ENCODE measurements around the gene PADI1.
A peak's percentile ranks its signal among the peaks of the same experiment; 100 is the strongest.

The PADI1 gene

DNA sequence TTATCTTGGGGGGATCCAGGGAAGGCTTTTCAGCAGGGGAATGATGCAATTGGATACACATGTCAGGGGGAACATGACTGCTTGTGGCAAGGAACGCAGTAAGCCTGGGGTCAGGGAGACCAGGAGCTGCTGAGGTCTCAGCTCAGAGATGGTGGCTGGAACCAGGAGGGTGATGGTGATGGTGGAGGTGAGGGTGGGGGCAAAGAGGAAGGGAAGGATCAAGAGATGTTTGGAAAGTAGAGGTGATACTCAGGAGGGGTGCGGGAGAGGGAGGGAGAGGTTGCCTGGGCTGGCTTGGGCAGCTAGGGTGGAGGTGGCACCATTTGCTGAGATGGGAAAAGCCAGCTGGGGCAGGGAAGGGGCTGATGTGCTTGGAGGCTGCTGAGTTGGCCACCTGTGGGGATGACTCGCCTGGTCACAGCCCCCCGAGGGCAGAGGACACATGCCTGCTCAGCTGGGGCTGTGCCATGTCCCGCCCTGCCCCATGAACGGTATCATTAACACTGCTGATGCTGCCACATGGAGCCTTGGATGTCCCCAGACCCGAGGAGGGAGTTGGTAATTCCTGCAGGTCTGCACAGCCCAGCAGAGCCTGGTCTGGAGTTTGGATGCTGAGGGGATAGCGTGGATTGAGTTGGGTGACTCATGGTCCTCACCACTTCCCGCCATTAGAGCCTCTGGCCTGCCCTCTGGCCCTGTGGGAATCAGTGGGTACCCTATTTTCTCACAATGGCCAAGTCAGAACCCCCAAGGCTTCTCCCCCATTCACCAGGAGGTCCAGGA, 6.3 kb upstream of the PADI1 start:
- no peak for DNase-seq

DNA sequence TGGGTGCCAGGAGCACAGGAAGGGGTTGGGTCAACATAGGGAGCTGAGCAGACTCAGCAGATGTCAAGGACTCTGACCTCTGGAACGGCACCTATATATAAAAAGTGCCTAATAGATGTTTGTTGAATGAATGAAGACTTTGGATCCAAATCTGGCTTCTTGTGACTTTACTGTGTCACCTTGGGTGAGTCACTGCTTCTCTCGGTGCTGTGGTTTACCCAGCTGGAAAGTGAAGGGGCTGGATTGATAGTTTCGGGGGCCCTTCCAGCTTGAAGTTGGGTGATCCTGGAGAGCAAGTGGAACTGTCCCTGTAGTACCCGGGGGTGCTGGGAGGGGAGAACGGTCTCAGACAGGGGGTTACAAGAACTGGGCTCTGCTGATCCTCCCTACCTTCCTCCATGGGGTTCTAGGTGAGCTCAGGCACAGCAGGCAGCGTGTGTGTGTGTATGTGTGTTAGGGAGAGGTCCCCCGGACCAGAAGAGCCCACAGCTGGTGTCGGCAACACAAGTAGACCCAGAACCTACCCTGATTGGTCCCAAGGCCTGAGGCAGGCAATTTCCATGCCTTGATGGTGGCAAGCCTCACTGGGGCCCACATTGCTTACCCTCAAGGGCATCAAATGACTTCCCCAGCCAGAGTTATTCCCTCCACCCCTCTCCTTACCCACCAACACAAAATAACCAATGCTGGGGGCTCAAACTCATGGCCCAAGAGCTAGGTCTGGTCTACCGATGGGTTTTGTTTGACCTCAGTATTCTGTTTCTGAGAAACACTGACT, 5.5 kb upstream of the PADI1 start:
- DNase-seq, result no peak

DNA sequence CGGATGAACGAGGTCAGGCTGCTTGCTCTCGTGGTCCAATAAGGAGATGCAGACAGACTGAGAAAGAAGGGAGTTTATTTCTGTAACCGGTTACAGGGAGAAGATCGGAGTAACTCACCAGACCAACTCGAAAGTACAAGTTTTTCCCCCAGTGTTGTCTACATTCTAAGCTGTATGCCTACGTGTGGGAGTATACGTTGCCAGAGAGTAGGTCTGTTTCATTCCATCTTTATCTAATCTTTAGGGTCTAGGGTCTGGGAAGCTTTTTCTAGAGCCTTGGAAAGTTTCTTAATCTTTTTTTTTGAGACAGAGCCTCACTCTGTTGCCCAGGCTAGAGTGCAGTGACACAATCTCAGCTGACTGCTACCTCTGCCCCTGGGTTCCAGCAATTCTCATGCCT, 4.7 kb upstream of the PADI1 start:
- DNase-seq, result no peak

DNA sequence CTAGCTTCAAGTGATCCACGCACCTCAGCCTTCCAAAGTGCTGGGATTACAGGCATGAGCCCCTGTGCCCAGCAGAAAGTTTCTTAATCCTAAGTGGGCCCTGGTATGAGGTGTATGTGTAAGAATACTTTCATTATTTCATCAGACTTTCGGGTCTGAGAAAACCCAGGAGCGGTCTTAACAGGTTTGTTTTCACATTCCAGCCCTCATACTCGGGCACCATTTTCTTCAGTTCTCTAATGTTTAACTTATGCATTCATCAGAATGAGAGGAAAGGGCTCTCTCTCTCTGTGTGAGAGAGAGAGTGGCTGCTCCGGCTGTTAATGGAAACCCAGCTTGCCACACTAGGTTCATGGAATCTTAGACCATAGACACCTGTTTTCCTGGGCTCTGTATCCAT, 4.2 kb upstream of the PADI1 start:
- DNase-seq, result no peak

DNA sequence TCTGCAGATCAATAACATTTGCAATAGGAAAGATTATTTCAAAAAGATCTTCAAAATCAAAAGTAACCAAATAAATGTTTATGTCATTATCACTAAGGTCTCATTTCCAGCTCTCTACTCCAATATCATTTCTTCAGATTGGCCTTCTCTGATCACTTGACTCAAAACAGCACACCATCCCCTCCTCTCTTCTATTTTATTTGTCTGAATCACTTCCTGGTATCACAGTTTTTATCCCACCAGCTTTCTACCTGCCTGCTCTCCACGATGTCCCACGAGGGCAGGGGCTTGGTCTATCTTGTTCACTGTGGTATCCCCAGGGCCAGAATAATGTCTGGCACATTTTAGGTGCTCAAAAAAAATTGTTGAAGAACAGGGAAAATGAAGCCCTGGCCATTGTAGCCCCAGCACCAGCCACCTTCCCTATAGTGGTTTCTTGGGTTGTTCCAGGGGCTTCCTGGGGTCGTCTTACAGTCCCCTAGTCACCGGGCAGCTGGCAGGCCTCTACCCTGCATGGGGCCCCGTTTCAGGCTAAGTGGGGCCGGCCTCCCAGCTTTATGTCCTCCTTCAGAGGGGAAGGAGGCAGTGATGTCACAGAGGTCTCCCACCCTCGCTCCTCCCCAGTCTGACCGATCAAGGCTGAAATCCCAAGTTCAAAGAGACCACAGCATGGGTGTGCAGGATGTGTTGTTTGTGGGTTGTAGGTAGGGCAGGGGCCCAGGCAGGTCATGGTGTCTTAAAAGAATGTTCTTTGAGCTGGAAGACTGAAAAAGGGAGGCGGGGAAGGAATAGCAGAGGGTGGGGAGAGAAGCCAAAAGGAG, 3.5 kb upstream of the PADI1 start:
- DNase-seq, result no peak

DNA sequence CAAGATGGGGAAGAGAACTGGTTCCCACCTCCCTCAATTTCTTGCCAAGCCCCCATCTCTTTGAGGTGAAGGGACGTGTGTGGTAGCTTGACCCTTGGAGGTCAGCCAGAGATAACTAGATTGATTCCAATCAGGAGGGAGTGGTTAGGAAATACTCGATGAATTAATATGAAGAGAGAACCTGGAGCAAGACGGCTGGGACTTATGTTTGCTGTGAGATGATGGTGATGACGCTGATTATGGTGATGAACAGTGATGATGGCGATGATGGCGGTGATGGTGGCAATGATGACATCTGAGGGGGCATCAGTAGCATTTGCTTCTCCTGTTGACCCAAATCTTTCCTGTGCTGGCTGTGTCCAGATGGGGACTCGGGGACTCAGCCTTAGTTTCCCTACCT, 724 bp downstream of the PADI1 start:
- DNase-seq, result no peak

DNA sequence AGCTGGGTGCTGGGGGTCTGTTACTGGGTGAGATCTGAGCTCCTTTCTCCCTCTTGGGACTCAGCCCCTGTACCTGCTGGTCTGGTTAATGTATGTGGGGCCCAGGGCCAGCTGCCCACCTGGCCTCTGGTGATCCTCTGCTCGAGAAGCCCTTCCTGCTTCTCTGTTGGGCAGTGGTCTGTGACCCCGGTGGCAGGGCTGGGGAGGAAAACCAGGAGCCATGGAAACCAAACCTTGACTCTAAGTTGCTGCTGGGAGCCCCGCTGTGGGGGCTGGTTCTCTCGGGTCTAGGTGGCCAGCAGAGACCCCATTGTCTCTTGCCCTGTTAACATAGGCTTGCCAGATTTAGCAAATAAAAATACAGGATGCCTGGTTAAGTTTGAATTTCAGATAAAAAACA, 1.3 kb downstream of the PADI1 start:
- DNase-seq, result no peak

DNA sequence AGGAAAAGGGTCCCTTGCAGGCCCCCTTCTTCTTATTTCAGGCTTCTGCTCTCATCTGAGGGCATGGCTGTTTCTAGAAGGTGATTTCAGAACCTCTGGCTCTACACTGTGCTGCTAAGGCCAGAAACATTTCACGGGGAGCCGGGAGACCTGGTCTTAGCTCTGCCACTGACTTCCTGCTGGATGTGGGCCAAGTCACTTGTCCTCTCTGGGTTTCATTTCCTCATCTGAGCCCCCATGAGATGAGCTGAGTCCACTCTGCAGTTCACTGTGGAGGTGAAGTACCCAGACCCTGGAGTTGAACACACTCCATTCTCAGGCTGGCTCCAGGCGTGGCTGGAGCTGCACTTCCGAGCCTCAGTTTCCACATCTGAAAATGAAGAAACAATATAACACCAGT, 2.1 kb downstream of the PADI1 start:
- peak; percentile 7 to 30 for DNase-seq

DNA sequence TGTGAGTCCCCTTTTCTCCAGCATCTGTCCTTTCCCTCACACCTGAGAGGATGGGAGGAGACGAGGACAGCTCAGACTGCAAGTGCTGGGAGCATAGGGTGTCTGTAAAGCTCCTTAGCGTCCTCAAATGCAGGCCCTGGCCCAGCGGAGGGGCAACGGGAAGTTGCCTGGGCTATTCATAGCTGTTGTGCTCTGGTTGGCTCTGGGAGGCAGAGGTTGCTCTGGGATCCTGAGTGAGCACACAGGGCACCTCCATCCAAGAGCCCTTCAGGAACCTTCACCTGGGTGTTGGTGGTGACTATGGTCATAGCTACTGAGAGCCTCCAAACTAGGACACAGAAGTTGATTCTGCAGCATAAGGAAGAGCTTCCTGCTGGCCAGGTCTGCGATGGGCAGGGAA, 2.6 kb downstream of the PADI1 start:
- DNase-seq, result no peak

DNA sequence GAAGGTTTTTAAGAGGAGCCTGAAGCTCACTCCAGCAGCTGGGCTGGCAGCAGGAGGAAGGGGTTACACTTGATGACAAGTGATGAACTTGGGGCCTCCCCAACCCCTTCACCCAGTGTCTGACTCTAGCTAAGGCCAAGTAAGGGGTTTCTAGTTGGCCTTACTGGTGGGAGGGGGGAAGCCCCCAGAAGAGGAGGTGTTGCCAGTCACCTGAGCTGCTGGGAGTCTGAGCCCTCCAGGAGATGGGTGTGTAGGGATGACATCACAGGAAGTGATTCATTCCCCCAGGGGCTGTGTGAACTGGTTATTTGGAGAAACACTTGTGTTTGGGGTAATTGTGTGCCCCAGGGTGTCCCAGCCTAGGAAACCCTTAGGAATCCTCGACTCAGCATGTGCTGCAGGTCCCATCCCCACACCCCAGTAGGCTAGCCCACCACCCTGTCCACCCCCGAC, 3.1 kb downstream of the PADI1 start:
- DNase-seq, result no peak

DNA sequence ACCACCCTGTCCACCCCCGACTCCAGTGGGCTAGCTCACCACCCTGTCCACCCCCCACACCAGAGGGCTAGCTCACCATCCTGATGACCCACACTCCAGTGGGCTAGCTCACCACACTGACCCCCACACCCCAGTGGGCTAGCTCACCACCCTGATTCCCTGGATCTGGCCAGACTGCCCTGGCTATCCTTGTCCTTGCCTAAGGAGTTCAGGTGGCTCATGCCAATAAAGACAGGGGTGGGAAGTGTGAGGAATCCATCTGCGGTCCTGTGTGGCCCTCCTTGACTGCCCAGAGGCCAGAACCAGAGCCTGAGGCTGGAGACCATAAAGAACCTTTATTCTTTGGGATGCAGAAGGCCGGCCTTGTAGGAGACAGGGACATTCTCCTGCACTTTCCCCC, 3.6 kb downstream of the PADI1 start:
- DNase-seq, result no peak

DNA sequence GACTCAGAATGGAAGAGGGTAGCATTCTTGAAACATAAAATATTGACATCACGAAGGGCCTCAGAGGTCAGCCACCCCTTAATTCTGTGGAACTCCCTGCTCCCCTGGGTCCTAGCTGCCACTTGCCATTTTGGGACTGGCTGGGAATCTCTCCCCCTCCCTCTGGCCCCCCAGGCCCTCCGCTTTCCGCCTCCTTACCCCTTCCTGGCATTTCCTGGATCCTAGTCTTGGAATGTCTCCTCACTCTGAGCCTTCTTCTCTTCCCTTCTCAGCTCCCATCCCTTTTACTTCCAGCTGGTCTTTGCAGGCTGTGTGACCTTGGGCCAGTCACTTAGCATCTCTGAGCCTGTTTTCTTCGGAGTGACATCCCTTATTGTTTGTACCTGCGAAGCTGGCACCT, 4.5 kb downstream of the PADI1 start:
- no peak for DNase-seq

DNA sequence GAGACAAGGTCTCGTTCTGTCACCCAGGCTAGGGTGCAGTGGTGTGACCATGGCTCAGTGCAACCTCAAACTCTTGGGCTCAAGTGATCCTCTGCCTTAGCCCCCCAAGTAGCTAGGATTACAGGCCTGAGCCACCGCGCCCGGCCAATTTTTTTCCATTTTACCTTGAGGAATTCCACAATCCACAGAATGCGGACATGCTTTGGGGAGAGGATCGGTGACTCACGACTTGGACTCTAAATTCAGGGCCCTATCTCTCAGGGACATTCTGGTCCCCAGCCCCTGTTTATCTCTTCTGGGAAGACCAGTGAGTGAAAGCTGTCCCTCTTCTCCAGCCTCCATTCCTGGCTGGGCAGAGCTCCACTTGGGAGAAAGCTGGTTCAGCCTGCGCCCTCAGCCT, 5.2 kb downstream of the PADI1 start:
- no peak for DNase-seq

DNA sequence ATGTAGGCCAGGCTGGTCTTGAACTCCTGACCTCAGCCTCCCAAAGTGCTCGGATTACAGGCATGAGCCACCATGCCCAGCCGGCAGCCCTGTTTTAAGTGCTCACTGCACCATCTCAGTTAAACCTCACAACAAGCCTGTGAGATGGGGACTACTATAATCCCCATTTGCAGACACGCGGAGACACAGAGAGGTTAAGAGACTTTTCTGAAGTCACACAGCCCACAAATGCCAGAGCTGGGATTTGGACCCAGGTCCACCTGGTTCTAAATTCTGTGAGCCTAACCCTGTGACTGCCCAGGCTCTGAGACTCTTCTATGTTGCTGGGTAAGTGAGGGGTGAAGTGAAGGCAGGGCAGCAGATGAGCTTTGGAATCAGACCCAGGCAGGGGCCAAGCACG, 6.4 kb downstream of the PADI1 start:
- no peak for DNase-seq

DNA sequence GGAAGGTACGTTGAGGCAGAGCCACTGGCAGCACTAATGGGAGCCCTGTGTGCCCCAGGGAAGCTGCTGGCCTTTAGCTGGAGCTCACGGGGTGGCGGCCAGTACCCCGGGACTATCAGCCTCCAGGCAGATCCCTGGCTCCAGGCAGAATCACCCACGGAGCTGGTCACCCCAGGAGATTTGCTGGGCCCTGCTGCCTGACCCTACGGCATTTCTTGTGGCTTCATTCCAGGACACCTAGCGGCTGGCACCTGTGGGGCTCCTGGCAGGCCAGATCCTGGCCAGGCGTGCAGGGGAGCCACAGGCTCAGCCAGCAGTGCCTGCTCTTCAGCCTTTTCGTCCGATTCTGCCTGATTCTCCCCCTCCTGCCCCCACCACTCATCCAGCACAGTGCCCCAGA, 7.1 kb downstream of the PADI1 start:
- no peak for DNase-seq

DNA sequence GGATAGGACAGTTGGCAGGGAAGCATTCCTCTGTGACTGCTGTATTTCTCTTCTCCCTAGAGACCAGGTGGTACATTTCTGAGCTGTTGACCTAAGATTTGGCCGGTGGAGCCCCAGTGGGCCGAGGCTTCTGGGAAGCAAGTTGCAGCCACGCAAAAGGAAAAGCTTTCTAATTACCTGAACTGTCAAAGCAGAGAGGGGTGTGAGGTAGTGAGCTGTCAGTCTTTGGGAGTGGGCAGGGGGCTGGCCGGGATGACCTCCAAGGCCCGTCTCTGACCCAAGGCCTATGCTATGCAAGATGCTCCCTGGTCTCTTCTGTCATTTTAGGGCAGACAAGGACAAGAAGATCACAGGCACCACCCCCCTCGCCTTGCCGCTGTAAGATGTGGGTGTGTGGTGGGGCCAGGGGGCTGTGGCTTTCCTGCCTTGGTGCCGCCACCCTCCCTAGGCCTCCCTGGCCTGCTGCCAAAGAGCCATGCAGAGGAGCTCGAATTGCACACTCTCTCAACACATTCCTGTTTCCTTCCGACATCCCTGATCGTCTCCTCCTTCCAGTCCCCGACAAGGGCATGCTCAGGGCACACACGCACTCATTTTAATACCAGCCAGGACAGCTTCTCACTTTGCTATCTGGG, 7.7 kb downstream of the PADI1 start:
- DNase-seq, result no peak

DNA sequence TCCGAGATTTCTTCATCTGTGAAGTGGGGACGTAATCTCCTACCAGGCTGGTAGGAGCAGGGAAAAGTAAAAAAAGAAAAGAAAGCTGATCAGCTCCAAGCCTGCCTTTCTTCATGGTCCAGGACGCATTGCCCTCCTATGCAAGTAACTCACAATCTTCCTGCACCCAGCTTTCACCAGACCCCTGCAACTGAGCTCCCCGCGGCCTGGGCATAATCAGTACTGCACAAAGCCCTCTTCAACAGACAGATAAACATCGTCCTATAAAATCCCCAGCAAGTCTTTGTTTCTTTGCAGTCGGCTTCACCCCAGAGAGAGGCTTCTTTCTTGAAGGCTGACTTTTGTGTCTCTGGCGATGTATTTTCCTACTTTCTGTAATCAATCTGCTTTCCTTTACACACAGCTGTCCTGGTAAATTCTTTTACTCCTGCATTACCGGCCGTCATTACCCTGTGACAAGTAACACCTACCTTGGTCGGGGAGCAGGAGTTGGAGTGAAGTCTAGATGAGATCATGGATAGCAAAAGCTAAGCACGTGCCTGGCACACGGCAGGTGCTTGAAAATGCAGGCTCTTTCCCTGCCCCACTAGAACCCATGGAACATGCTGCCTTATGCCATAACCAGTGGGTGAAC, 8.3 kb downstream of the PADI1 start:
- DNase-seq, result no peak

DNA sequence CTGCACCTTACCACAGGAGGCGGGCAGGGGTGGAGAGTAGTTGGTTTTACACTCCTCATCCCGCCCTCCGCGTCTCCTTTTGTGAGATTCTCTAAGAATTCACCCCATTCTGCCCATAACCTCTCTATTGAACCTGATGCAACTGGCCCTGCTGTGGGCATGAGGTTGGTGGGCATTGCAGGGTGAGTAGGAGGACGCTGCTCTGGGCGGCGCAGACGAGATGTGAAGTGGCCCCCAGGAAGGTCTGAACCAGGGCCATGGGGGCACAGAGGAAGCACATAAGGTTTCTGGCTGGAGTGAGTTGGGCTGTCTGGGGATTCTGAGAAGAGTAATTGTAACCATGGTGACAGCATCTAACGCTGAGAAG, 8.8 kb downstream of the PADI1 start:
- DNase-seq, result no peak

DNA sequence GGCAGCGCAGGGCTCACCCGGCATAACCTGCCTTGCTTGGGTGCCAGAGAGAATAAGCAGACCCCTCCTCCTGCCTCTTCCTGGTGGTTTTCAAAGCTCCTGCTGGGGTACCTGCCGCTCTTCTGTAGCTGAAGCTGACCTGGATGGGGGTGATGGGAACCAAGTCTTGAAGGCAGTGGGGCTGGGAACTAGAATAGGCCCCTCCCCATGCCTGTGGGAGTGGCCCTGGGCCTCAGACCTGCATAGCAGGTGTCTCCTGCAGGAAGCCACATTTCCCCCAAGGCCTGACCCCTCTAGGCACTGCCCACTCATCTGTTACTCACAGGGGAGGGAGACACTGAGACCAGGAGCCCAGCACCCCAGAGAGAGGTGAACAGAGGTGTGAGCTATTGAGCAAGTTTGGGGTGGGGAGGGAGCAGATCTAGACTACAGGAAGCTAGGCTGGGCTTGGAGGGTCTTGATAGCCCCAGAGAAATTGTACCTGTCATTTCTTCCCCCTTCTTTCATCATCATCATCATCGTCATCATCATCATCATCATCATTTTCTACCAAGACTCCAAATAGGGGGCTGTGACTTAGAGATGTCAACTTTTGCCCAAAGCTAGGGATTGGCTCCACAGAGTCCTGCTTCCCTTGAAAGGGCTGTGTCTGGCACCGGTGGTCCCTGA, 10.1 kb downstream of the PADI1 start:
- DNase-seq, result no peak

DNA sequence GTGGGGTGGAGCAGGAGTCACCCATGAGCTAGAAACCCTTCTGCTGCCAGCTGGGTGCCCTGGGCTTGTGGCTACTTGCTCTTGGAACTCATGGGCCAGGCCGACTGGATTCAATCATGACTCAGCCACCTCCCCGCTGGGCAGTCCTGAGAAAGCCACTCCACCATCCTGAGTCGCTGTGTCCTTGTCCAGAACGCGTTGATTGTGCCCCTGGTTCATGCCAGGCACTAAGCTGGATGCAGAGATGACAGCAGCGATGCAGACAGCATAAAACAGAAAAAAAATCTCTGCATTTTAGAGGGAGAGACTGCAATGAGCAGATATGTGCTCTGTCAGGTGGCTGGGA, 10.6 kb downstream of the PADI1 start:
- DNase-seq, result no peak

DNA sequence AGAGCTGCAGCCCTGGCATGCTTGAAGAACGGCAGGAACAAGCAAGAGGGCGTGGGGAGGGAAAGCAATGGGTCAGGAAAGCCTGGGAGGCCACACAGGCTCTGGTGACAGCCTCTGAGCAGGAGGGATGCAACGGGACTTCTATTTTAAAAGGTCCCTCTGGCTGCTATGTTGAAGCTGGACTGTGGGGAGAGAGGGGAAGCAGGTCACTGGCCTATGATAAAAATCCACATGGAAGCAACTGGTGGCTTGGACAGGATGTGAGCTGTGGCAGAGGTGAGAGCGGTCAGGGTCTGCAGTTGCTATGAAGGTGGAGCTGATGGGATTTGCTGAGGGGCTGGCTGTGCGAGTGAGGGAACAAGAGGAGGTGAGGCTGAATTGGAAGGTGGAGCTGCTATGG, 11.2 kb downstream of the PADI1 start:
- DNase-seq, result no peak

DNA sequence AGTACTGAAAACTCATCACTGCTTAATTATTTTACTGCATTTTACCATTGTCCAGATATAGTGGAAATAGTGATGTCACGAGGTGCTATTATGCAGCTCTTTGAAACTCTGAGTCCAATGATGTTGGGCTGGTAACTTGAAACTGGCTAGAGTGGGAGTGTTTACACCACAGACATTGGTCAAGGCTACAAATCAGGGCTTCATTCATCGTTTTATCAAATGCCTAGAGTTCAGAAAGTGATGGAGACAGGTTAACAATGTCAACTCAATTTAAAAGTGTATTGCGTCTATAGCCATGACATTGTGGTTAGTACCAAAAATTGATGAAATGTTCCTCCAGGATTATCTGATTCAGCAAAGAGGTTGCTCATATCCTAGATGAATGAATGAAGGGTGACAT, 12.7 kb downstream of the PADI1 start:
- no peak for DNase-seq
